Measurements from ENCODE around the gene LRRC25.

Gene LRRC25

GRCh38 chr19:18435842-18436670 is 38.6 kb upstream of the LRRC25 start:
- DNase-seq = no peak

- no peak for DNase-seq
These were observed 37.9 kb upstream of the LRRC25 start for GRCh38 chr19:18435178-18435841.

- DNase-seq = no peak
These were observed 37.2 kb upstream of the LRRC25 start for GRCh38 chr19:18434411-18435175.

GRCh38 chr19:18433735-18434398 is 36.4 kb upstream of the LRRC25 start:
- DNase-seq = no peak

GRCh38 chr19:18433015-18433691 is 35.7 kb upstream of the LRRC25 start:
- no peak for DNase-seq

- DNase-seq = no peak
These were observed 35.0 kb upstream of the LRRC25 start for GRCh38 chr19:18432275-18433014.

- DNase-seq = no peak
These were observed 34.2 kb upstream of the LRRC25 start for GRCh38 chr19:18431351-18432197.

GRCh38 chr19:18430417-18431144 is 33.2 kb upstream of the LRRC25 start:
- no peak for DNase-seq

GRCh38 chr19:18429717-18430416 is 32.4 kb upstream of the LRRC25 start:
- no peak for DNase-seq

GRCh38 chr19:18428787-18429674 is 31.6 kb upstream of the LRRC25 start:
- no peak for DNase-seq

- DNase-seq = no peak
These were observed 30.9 kb upstream of the LRRC25 start for GRCh38 chr19:18428173-18428786.

GRCh38 chr19:18427743-18428113 is 30.3 kb upstream of the LRRC25 start:
- no peak for DNase-seq

- no peak for DNase-seq
These were observed 29.8 kb upstream of the LRRC25 start for GRCh38 chr19:18427080-18427742.

GRCh38 chr19:18426416-18426767 is 29.0 kb upstream of the LRRC25 start:
- no peak for DNase-seq

GRCh38 chr19:18425515-18426415 is 28.3 kb upstream of the LRRC25 start:
- no peak for DNase-seq

GRCh38 chr19:18424890-18425514 is 27.6 kb upstream of the LRRC25 start:
- DNase-seq = no peak

Measured in NCI-H187 treated with DMSO at 0.1 percent for 48 hours (cell line).